ENCODE results near the gene NR1H4. TPM values are rescaled to one million over a fixed set of nuclear protein-coding genes. Genes with fewer than 3 reads are reported as not detected.
"Not testable (repeated sequence)": the region's sequence is repeated elsewhere in the genome, so short reads cannot be mapped to it uniquely, and the experiment has no call there.

The NR1H4 gene
- not detected in 2 replicates for total RNA-seq
- long read RNA-seq, result 0 reads

DNA sequence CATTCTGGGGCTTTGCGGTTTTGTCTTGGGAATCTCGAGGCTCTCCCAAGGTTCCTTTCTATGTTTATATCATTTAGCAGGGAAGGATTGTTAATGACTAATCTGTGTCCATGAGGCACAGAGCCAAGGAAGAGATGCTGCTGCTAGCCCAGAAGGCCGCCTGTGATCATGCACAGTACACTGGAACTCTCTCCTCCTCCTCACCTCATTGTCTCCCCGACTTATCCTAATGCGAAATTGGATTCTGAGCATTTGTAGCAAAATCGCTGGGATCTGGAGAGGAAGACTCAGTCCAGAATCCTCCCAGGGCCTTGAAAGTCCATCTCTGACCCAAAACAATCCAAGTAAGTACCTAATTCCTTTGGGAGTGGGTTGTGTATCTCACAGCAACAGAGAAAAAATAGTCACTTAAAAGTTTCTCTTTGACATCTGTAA, at the start of gene NR1H4:
Gene NR1H4 (plus strand): TSS at position 151 of the 435 bp plus-strand sequence. CDS start 19,458 bp downstream, outside the sequence.
- no peak within 1 kb of the TSS for H3K27ac Mint-ChIP-seq (ENCODE audit: unreplicated experiment)
- no peak for DNase-seq (ENCODE audit: extremely low spot score, unreplicated experiment)
- H3K4me1 Mint-ChIP-seq (ENCODE audit: unreplicated experiment), result no peaks in the 10 kb centered on the region

DNA sequence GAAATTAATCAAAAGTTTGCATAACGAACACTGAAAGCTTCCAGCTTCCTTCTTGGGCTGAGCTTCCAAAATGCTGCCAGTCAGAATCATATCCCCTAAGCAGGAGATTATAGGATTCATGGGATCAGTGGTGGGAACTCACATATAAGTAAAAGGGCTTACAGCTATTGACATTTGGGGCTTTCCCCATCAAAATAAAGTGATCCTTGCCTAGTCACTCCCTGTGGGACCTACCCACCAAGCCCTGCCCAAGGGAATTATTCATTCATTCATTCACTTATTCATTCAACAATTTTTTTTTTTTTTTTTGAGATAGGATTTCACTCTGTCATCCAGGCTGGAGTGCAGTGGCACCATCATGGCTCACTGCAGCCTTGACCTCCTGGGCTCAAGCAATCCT, 47.5 kb upstream of the NR1H4 start:
- no peaks in the 10 kb centered on the region for H3K4me1 Mint-ChIP-seq (ENCODE audit: unreplicated experiment)

More for the DNA sequence above, at the start of gene NR1H4:
- Mint-ChIP-seq H3K4me3 (ENCODE audit: unreplicated experiment) (no peak within 1 kb of the TSS), H3K36me3 (ENCODE audit: unreplicated experiment) (no peaks in the 10 kb centered on the region), H3K27me3 (ENCODE audit: unreplicated experiment) (peaks cover 4% of the 10 kb centered on the region), H3K9me3 (ENCODE audit: unreplicated experiment) (no peaks in the 10 kb centered on the region)
- TF ChIP-seq, protein P1, sequence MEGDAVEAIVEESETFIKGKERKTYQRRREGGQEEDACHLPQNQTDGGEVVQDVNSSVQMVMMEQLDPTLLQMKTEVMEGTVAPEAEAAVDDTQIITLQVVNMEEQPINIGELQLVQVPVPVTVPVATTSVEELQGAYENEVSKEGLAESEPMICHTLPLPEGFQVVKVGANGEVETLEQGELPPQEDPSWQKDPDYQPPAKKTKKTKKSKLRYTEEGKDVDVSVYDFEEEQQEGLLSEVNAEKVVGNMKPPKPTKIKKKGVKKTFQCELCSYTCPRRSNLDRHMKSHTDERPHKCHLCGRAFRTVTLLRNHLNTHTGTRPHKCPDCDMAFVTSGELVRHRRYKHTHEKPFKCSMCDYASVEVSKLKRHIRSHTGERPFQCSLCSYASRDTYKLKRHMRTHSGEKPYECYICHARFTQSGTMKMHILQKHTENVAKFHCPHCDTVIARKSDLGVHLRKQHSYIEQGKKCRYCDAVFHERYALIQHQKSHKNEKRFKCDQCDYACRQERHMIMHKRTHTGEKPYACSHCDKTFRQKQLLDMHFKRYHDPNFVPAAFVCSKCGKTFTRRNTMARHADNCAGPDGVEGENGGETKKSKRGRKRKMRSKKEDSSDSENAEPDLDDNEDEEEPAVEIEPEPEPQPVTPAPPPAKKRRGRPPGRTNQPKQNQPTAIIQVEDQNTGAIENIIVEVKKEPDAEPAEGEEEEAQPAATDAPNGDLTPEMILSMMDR (IDR thresholded peaks at IDR 0.05), result no peak

DNA sequence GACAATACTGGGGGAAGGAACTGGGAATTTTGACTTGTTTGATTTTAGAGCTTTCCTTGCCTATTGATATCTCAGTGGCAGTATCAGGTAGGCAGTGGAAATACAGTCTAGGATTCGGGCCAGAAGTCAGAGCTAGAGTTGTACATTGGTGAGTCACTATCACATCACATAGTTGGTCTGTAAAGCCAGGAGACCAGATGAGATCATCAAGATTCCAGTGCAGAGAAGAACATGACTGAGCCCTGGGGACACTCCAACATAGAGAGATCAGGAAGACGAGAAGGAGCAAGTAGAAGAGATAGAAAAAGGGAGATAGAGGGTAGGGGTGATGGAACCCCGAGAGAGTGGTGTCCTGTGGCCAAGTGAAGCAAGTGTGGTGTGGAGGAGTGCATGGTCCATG, 46.6 kb upstream of the NR1H4 start:
- TF ChIP-seq, protein P1 (IDR thresholded peaks at IDR 0.05), result no peak
- no peak for DNase-seq (ENCODE audit: extremely low spot score, unreplicated experiment)
- Mint-ChIP-seq H3K9me3 (ENCODE audit: unreplicated experiment) (peaks cover 10% of the 10 kb centered on the region), H3K36me3 (ENCODE audit: unreplicated experiment) (no peaks in the 10 kb centered on the region), H3K4me1 (ENCODE audit: unreplicated experiment) (no peaks in the 10 kb centered on the region), H3K27ac (ENCODE audit: unreplicated experiment) (no peak overlapping the region), H3K27me3 (ENCODE audit: unreplicated experiment) (peaks cover 3% of the 10 kb centered on the region), H3K4me3 (ENCODE audit: unreplicated experiment) (no peak overlapping the region)

More for the DNA sequence above, 47.5 kb upstream of the NR1H4 start:
- Mint-ChIP-seq H3K9me3 (ENCODE audit: unreplicated experiment) (peaks cover 10% of the 10 kb centered on the region), H3K4me3 (ENCODE audit: unreplicated experiment) (no peak overlapping the region), H3K27me3 (ENCODE audit: unreplicated experiment) (peaks cover 3% of the 10 kb centered on the region), H3K27ac (ENCODE audit: unreplicated experiment) (no peak overlapping the region), H3K36me3 (ENCODE audit: unreplicated experiment) (no peaks in the 10 kb centered on the region)
- DNase-seq (ENCODE audit: extremely low spot score, unreplicated experiment), result no peak
- TF ChIP-seq, protein P1 (IDR thresholded peaks at IDR 0.05), result no peak

DNA sequence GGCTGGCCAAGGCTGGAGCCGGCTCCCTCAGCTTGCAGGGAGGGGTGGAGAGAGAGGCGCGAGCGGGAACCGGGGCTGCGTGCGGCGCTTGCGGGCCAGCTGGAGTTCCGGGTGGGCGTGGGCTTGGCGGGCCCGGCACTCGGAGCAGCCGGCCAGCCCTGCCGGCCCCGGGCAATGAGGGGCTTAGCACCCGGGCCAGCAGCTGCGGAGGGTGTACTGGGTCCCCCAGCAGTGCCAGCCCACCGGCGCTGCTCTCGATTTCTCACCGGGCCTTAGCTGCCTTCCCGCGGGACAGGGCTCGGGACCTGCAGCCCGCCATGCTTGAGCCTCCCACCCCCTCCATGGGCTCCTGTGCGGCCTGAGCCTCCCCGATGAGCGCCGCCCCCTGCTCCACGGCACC, 43.4 kb upstream of the NR1H4 start:
- not testable (repeated sequence) for DNase-seq (ENCODE audit: extremely low spot score, unreplicated experiment); H3K4me3 Mint-ChIP-seq (ENCODE audit: unreplicated experiment); H3K27ac Mint-ChIP-seq (ENCODE audit: unreplicated experiment); H3K36me3 Mint-ChIP-seq (ENCODE audit: unreplicated experiment); H3K4me1 Mint-ChIP-seq (ENCODE audit: unreplicated experiment); H3K9me3 Mint-ChIP-seq (ENCODE audit: unreplicated experiment); H3K27me3 Mint-ChIP-seq (ENCODE audit: unreplicated experiment)

DNA sequence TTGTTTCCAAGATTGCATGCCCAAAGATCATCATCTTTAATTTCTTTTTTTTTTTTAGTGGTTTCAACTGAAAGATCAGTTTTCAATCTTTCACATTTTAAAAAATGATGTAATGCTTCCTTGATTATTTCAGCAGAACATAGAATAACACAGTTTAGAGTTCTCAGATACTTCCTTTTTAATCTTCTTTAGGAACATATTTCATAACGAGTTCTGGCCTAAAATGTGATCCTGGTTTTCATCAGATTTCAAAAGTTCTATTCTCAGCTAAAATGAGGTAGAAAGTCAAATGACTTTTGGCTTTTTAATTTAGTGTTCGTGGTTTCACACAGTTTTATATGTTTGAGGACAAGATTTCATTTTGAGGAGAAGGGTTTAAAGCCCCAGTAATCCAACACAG, 40.0 kb upstream of the NR1H4 start:
- TF ChIP-seq, protein P1 (IDR thresholded peaks at IDR 0.05), result no peak
- Mint-ChIP-seq H3K4me1 (ENCODE audit: unreplicated experiment) (no peaks in the 10 kb centered on the region), H3K4me3 (ENCODE audit: unreplicated experiment) (no peak overlapping the region)

DNA sequence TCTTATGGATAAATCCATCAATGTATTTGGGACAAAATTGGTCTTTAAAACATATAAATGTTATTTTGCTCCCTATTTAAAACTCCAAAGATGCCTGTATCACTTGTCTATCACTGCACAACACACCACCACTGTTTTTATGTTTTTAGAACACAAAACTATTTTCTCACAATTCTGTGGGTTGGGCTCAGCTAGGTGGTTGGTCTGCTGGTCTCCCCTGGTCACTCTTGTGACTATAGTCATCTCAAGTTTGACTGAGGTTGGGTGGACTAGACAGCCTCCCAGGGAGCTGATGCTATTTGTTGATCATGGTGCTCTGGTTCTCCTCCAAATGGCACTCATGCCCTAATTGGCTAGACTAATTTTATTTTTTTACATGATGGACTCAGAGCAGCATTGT, 39.5 kb upstream of the NR1H4 start:
- no peaks in the 10 kb centered on the region for H3K27me3 Mint-ChIP-seq (ENCODE audit: unreplicated experiment)
- TF ChIP-seq, protein P1 (IDR thresholded peaks at IDR 0.05), result no peak
- H3K4me3 Mint-ChIP-seq (ENCODE audit: unreplicated experiment), result no peak overlapping the region
- H3K9me3 Mint-ChIP-seq (ENCODE audit: unreplicated experiment), result no peaks in the 10 kb centered on the region
- H3K36me3 Mint-ChIP-seq (ENCODE audit: unreplicated experiment), result no peaks in the 10 kb centered on the region
- no peak overlapping the region for H3K27ac Mint-ChIP-seq (ENCODE audit: unreplicated experiment)
- DNase-seq (ENCODE audit: extremely low spot score, unreplicated experiment), result no peak
- no peaks in the 10 kb centered on the region for H3K4me1 Mint-ChIP-seq (ENCODE audit: unreplicated experiment)

More for the DNA sequence above, 40.0 kb upstream of the NR1H4 start:
- Mint-ChIP-seq H3K27me3 (ENCODE audit: unreplicated experiment) (no peaks in the 10 kb centered on the region), H3K36me3 (ENCODE audit: unreplicated experiment) (no peaks in the 10 kb centered on the region), H3K9me3 (ENCODE audit: unreplicated experiment) (no peaks in the 10 kb centered on the region), H3K27ac (ENCODE audit: unreplicated experiment) (no peak overlapping the region)
- DNase-seq (ENCODE audit: extremely low spot score, unreplicated experiment), result no peak

All from osteocyte (in vitro differentiated cells).